Left ventricle myocardium inferior (tissue), 1 donor: ENCODE results near the gene C6orf118. TPM values are rescaled to one million over a fixed set of nuclear protein-coding genes. Genes with fewer than 3 reads are reported as not detected.

ENCODE experiments used
- DNase-seq: peaks from one replicate; pipeline ENCODE4 v3.0.0-alpha.2; 2020
- H3K27ac ChIP-seq: fragments of 200-600 bp; replicated peaks from 2 replicates; pipeline ENCODE4 v1.8.0; 2021
- H3K27me3 ChIP-seq: fragments of 200-600 bp; 2 replicates; pipeline ENCODE4 v1.8.0; 2021; ENCODE audit warnings: low read depth
- H3K36me3 ChIP-seq: fragments of 200-600 bp; 2 replicates; pipeline ENCODE4 v1.8.0; 2021
- H3K4me1 ChIP-seq: fragments of 200-600 bp; 2 replicates; pipeline ENCODE4 v1.8.0; 2021
- H3K4me3 ChIP-seq: fragments of 200-600 bp; 2 replicates; pipeline ENCODE4 v1.8.0; 2021; ENCODE audit warnings: mild to moderate bottlenecking, moderate library complexity
- H3K9me3 ChIP-seq: fragments of 200-600 bp; replicated peaks from 2 replicates; pipeline ENCODE4 v1.8.0; 2021
- CTCF ChIP-seq: fragments of 200-600 bp; IDR thresholded peaks from 2 replicates; pipeline ENCODE4 v1.8.0; 2021; ENCODE audit warnings: antibody characterized with exemption, mild to moderate bottlenecking, borderline replicate concordance
- intact Hi-C: fragments of 100-400 bp; cut with micrococcal nuclease; formaldehyde crosslinking; loops from one replicate; pipeline ENCODE4 v1.11.0; 2022
- long read RNA-seq: library from polyadenylated mRNA; unstranded; transcript quantifications from one replicate; pipeline ENCODE4 v2.0.0, GENCODE V29; 2021
- total RNA-seq: library from RNA; stranded (reverse); fragmentation: NEBNext Ultra II Directional; extraction: Animal tissue kit (Norgen Biotek cat#: 25700); gene quantifications from one replicate; pipeline ENCODE4 v1.2.1, GENCODE V29; 2021
- donor health status: DM: no; HTN: yes; CAD: no; lungs with severe emphysema.

Gene C6orf118
- not detected for total RNA-seq
- long read RNA-seq: 0 reads

- Histone ChIP-seq H3K4me3 (peak within 1 kb of the TSS; percentile 67), H3K9me3 (no peaks in the 10 kb centered on the region), H3K4me1 (peaks cover 14% of the 10 kb centered on the region), H3K27me3 (peaks cover 18% of the 10 kb centered on the region), H3K27ac (no peak within 1 kb of the TSS), H3K36me3 (no peaks in the 10 kb centered on the region)
- intact Hi-C loops: no loop called here
- DNase-seq: peak; percentile 55
- TF ChIP-seq CTCF: no peak
These were observed at the start of gene C6orf118 for GRCh38 chr6:165308926-165309731. C6orf118 (minus strand) TSS chr6:165309605; CDS start chr6:165309586, 19 bp downstream.

- no peak overlapping the region for H3K27ac ChIP-seq
- H3K9me3 ChIP-seq: no peaks in the 10 kb centered on the region
- no peaks in the 10 kb centered on the region for H3K27me3 ChIP-seq
- no peaks in the 10 kb centered on the region for H3K4me1 ChIP-seq
- peaks cover 31% of the 10 kb centered on the region for H3K36me3 ChIP-seq
- no peak for DNase-seq
- no peak for TF ChIP-seq CTCF
- H3K4me3 ChIP-seq: no peak overlapping the region
- intact Hi-C loops: no loop called here
These were observed 36.3 kb upstream of the C6orf118 start for GRCh38 chr6:165345700-165346099.

GRCh38 chr6:165340532-165340931 is 31.1 kb upstream of the C6orf118 start:
- Histone ChIP-seq H3K4me3 (no peak overlapping the region), H3K36me3 (peaks cover 26% of the 10 kb centered on the region), H3K4me1 (no peaks in the 10 kb centered on the region), H3K27me3 (no peaks in the 10 kb centered on the region), H3K27ac (no peak overlapping the region), H3K9me3 (no peaks in the 10 kb centered on the region)
- no peak for DNase-seq
- intact Hi-C loops: no loop called here
- TF ChIP-seq CTCF: no peak

GRCh38 chr6:165325609-165326008 is 16.2 kb upstream of the C6orf118 start:
- Histone ChIP-seq H3K27me3 (no peaks in the 10 kb centered on the region), H3K27ac (no peak overlapping the region), H3K4me3 (no peak overlapping the region), H3K9me3 (peaks cover 15% of the 10 kb centered on the region), H3K36me3 (no peaks in the 10 kb centered on the region), H3K4me1 (no peaks in the 10 kb centered on the region)
- intact Hi-C loops: no loop called here
- no peak for TF ChIP-seq CTCF
- no peak for DNase-seq

- no peak for TF ChIP-seq CTCF
- H3K27ac ChIP-seq: no peak overlapping the region
- no peaks in the 10 kb centered on the region for H3K27me3 ChIP-seq
- H3K36me3 ChIP-seq: no peaks in the 10 kb centered on the region
- peaks cover 22% of the 10 kb centered on the region for H3K9me3 ChIP-seq
- intact Hi-C loops: no loop called here
- no peak overlapping the region for H3K4me3 ChIP-seq
- no peak for DNase-seq
- no peaks in the 10 kb centered on the region for H3K4me1 ChIP-seq
These were observed 12.2 kb upstream of the C6orf118 start for GRCh38 chr6:165321555-165322145.
